Cerebellar nuclear complex (tissue), 1 donor: Measurements from ENCODE around the gene USP17L24.
"Not testable (repeated sequence)": the region's sequence is repeated elsewhere in the genome, so short reads cannot be mapped to it uniquely, and the experiment has no call there.

Source experiments
- DNase-seq, 2 experiments: peaks; one replicate each; lab custom pipeline; 2025; lab: John Stamatoyannopoulos, UW

USP17L24 gene, protein sequence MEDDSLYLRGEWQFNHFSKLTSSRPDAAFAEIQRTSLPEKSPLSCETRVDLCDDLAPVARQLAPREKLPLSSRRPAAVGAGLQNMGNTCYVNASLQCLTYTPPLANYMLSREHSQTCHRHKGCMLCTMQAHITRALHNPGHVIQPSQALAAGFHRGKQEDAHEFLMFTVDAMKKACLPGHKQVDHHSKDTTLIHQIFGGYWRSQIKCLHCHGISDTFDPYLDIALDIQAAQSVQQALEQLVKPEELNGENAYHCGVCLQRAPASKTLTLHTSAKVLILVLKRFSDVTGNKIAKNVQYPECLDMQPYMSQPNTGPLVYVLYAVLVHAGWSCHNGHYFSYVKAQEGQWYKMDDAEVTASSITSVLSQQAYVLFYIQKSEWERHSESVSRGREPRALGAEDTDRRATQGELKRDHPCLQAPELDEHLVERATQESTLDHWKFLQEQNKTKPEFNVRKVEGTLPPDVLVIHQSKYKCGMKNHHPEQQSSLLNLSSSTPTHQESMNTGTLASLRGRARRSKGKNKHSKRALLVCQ

DNA sequence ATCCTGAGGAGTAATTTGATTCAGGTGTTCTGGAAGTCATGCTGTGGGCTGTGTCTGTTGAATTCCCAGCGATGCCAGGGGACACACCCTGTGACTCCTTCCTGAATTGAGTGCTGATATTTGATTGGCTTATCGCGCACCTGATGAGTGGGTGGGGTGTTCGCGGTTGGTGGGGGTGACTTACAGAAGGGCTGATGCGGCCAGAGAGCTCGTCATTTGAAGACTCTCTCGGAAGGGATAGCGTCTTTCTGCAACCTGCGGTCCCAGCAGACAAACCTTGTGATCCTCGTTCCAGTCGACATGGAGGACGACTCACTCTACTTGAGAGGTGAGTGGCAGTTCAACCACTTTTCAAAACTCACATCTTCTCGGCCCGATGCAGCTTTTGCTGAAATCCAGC lies at the start of gene USP17L24:
USP17L24 (plus strand) TSS at position 301 of the 400 bp plus-strand sequence; CDS start at position 301, 0 bp downstream.
- DNase-seq = not testable (repeated sequence)

DNA sequence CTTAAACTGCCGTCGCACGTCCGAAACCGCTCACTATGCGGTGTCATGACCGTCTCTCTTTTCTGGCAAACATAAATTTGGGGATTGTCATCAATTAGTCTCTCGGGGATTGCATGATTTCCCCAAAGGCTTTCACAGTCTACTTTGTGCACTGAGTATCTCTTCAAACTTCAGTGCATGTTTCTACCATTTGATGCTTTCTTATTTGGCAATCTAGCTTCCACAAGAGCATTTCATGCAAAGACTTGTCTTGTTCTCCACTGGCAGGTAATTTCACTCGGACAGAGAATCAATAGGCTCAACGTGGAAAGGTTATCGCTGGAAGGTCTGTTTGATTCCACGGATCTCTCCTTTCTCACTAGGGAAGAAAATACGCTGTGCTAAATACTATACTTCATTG lies 774 bp upstream of the USP17L24 start:
- not testable (repeated sequence) for DNase-seq

DNA sequence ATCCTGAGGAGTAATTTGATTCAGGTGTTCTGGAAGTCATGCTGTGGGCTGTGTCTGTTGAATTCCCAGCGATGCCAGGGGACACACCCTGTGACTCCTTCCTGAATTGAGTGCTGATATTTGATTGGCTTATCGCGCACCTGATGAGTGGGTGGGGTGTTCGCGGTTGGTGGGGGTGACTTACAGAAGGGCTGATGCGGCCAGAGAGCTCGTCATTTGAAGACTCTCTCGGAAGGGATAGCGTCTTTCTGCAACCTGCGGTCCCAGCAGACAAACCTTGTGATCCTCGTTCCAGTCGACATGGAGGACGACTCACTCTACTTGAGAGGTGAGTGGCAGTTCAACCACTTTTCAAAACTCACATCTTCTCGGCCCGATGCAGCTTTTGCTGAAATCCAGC lies 4.6 kb downstream of the USP17L24 start, which contains the start of gene USP17L25:
USP17L25 (plus strand) TSS at position 301 of the 400 bp plus-strand sequence; CDS start at position 301, 0 bp downstream.
- DNase-seq = not testable (repeated sequence)

DNA sequence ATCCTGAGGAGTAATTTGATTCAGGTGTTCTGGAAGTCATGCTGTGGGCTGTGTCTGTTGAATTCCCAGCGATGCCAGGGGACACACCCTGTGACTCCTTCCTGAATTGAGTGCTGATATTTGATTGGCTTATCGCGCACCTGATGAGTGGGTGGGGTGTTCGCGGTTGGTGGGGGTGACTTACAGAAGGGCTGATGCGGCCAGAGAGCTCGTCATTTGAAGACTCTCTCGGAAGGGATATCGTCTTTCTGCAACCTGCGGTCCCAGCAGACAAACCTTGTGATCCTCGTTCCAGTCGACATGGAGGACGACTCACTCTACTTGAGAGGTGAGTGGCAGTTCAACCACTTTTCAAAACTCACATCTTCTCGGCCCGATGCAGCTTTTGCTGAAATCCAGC lies 9.4 kb downstream of the USP17L24 start, which contains the start of gene USP17L26:
USP17L26 (plus strand) TSS at position 301 of the 400 bp plus-strand sequence; CDS start at position 301, 0 bp downstream.
- DNase-seq = not testable (repeated sequence)

DNA sequence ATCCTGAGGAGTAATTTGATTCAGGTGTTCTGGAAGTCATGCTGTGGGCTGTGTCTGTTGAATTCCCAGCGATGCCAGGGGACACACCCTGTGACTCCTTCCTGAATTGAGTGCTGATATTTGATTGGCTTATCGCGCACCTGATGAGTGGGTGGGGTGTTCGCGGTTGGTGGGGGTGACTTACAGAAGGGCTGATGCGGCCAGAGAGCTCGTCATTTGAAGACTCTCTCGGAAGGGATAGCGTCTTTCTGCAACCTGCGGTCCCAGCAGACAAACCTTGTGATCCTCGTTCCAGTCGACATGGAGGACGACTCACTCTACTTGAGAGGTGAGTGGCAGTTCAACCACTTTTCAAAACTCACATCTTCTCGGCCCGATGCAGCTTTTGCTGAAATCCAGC lies 14.1 kb downstream of the USP17L24 start, which contains the start of gene USP17L5:
USP17L5 (plus strand) TSS at position 301 of the 400 bp plus-strand sequence; CDS start at position 301, 0 bp downstream.
- not testable (repeated sequence) for DNase-seq

DNA sequence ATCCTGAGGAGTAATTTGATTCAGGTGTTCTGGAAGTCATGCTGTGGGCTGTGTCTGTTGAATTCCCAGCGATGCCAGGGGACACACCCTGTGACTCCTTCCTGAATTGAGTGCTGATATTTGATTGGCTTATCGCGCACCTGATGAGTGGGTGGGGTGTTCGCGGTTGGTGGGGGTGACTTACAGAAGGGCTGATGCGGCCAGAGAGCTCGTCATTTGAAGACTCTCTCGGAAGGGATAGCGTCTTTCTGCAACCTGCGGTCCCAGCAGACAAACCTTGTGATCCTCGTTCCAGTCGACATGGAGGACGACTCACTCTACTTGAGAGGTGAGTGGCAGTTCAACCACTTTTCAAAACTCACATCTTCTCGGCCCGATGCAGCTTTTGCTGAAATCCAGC lies 18.9 kb downstream of the USP17L24 start, which contains the start of gene USP17L27:
USP17L27 (plus strand) TSS at position 301 of the 400 bp plus-strand sequence; CDS start at position 301, 0 bp downstream.
- DNase-seq = not testable (repeated sequence)

DNA sequence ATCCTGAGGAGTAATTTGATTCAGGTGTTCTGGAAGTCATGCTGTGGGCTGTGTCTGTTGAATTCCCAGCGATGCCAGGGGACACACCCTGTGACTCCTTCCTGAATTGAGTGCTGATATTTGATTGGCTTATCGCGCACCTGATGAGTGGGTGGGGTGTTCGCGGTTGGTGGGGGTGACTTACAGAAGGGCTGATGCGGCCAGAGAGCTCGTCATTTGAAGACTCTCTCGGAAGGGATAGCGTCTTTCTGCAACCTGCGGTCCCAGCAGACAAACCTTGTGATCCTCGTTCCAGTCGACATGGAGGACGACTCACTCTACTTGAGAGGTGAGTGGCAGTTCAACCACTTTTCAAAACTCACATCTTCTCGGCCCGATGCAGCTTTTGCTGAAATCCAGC lies 23.6 kb downstream of the USP17L24 start, which contains the start of gene USP17L28:
USP17L28 (plus strand) TSS at position 301 of the 400 bp plus-strand sequence; CDS start at position 301, 0 bp downstream.
- DNase-seq = not testable (repeated sequence)

DNA sequence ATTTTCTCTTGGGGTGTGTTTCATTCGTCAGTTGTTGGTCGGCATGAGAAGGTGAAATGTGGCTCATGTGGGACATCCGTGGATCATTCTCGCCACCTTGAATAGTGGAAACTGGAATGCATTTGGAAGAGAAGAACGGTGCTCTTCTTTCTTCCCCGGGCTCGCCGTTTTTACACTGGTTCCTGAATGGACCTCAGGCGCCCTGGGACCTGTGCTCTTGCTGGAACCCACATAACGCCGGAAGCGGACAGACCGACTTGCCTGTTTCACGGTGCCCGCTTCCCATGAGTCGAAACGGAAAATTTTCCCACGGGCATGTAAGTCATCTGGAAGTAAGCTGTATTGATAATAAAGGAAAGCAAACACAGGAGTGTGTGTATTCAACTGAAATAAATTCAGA lies 25.9 kb downstream of the USP17L24 start:
- not testable (repeated sequence) for DNase-seq

DNA sequence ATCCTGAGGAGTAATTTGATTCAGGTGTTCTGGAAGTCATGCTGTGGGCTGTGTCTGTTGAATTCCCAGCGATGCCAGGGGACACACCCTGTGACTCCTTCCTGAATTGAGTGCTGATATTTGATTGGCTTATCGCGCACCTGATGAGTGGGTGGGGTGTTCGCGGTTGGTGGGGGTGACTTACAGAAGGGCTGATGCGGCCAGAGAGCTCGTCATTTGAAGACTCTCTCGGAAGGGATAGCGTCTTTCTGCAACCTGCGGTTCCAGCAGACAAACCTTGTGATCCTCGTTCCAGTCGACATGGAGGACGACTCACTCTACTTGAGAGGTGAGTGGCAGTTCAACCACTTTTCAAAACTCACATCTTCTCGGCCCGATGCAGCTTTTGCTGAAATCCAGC lies 28.4 kb downstream of the USP17L24 start, which contains the start of gene USP17L29:
USP17L29 (plus strand) TSS at position 301 of the 400 bp plus-strand sequence; CDS start at position 301, 0 bp downstream.
- DNase-seq = not testable (repeated sequence)

DNA sequence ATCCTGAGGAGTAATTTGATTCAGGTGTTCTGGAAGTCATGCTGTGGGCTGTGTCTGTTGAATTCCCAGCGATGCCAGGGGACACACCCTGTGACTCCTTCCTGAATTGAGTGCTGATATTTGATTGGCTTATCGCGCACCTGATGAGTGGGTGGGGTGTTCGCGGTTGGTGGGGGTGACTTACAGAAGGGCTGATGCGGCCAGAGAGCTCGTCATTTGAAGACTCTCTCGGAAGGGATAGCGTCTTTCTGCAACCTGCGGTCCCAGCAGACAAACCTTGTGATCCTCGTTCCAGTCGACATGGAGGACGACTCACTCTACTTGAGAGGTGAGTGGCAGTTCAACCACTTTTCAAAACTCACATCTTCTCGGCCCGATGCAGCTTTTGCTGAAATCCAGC lies 37.9 kb downstream of the USP17L24 start, which contains the start of gene USP17L30:
USP17L30 (plus strand) TSS at position 301 of the 400 bp plus-strand sequence; CDS start at position 301, 0 bp downstream.
- DNase-seq = not testable (repeated sequence)
